H1 (cell line): ENCODE results near the gene TNS2. TPM values are rescaled to one million over a fixed set of nuclear protein-coding genes. Genes with fewer than 3 reads are reported as not detected.

ENCODE experiments used
- CTCF ChIA-PET: fragments of 300-600 bp; sonication (Branson Sonifier 250); formaldehyde crosslinking; loops from one replicate; lab custom pipeline; 2021; ENCODE audit not compliant: partially characterized antibody; lab: Charles Lee
- POLR2A ChIA-PET: fragments of 300-600 bp; sonication (Branson Sonifier 250); formaldehyde crosslinking; loops from one replicate; lab custom pipeline; 2021; ENCODE audit warnings: inconsistent platforms; ENCODE audit not compliant: partially characterized antibody; lab: Charles Lee
- DNase-seq, 2 experiments: peaks; one replicate each; pipeline versions ENCODE4 v3.0.0 to v3.0.0-alpha.2; 2010 to 2022; ENCODE audit warnings: low spot score in 2 of 2, low read depth in 1 of 2, mixed read lengths in 1 of 2
- FAIRE-seq: peaks from 2 replicates; lab custom pipeline; 2011; peaks lifted over from hg19 to GRCh38; lab: Jason Lieb, UNC
- H2AFZ ChIP-seq: 2 replicates; pipeline ENCODE4 v1.8.1; 2012; ENCODE audit warnings: low read length, inconsistent platforms
- H2AK5ac ChIP-seq: 2 replicates; pipeline ENCODE4 v1.6.1; 2013; ENCODE audit warnings: low read depth, low read length
- H2BK120ac ChIP-seq: replicated peaks from 2 replicates; pipeline ENCODE3; 2013; ENCODE audit warnings: low read depth, low read length, inconsistent platforms
- H2BK12ac ChIP-seq: 2 replicates; pipeline ENCODE4 v1.6.1; 2013; ENCODE audit warnings: low read depth, low read length
- H2BK15ac ChIP-seq: 2 replicates; pipeline ENCODE4 v1.6.1; 2013; ENCODE audit warnings: low read length
- H2BK20ac ChIP-seq: 2 replicates; pipeline ENCODE4 v1.6.1; 2013; ENCODE audit warnings: low read length
- H2BK5ac ChIP-seq: 2 replicates; pipeline ENCODE4 v1.6.1; 2013; ENCODE audit warnings: low read depth, low read length
- H3K14ac ChIP-seq: 2 replicates; pipeline ENCODE4 v1.6.1; 2013; ENCODE audit warnings: inconsistent platforms; ENCODE audit not compliant: insufficient read length
- H3K18ac ChIP-seq: 2 replicates; pipeline ENCODE4 v1.6.1; 2013; ENCODE audit warnings: low read length; ENCODE audit errors: extremely low read depth
- H3K23ac ChIP-seq: 2 replicates; pipeline ENCODE4 v1.6.1; 2013; ENCODE audit warnings: inconsistent platforms; ENCODE audit not compliant: insufficient read length
- H3K23me2 ChIP-seq: 2 replicates; pipeline ENCODE4 v1.6.1; 2013; ENCODE audit warnings: low read depth, low read length
- H3K27ac ChIP-seq: 2 replicates; pipeline ENCODE4 v1.6.1; 2011; ENCODE audit warnings: low read depth, low read length, inconsistent platforms
- H3K27me3 ChIP-seq, 4 experiments: replicated peaks in 1 of 4; 1 replicate in 1 of 4; 2 replicates in 3 of 4; pipeline versions ENCODE4 v1.6.1 to v1.8.1; 2011 to 2013; ENCODE audit warnings: low read length in 3 of 4, mild to moderate bottlenecking in 3 of 4, inconsistent platforms in 2 of 4, mixed read lengths in 2 of 4, moderate library complexity in 1 of 4; ENCODE audit not compliant: control insufficient read depth in 3 of 4, insufficient read depth in 3 of 4; ENCODE audit errors: extremely low read depth in 1 of 4
- H3K36me3 ChIP-seq, 4 experiments: 2 replicates each; pipeline versions ENCODE4 v1.6.1 to v1.8.1; 2011 to 2013; ENCODE audit warnings: mild to moderate bottlenecking in 4 of 4, low read length in 3 of 4, moderate library complexity in 2 of 4, control low read depth in 1 of 4, inconsistent platforms in 1 of 4; ENCODE audit not compliant: insufficient read depth in 4 of 4, control insufficient read depth in 2 of 4
- H3K4ac ChIP-seq: replicated peaks from 2 replicates; pipeline ENCODE3; 2013; ENCODE audit warnings: low read length, low read depth, mixed read lengths, inconsistent platforms; ENCODE audit not compliant: insufficient read length
- H3K4me1 ChIP-seq, 4 experiments: replicated peaks in 1 of 4; 1 replicate in 1 of 4; 2 replicates in 3 of 4; pipeline versions ENCODE4 v1.6.1 to v1.8.1; 2011 to 2013; ENCODE audit warnings: low read length in 3 of 4, inconsistent platforms in 2 of 4, mixed read lengths in 1 of 4; ENCODE audit not compliant: insufficient read depth in 4 of 4, control insufficient read depth in 3 of 4
- H3K4me2 ChIP-seq, 2 experiments: 2 replicates each; pipeline versions ENCODE4 v1.6.1 to v1.8.1; 2011 to 2013; ENCODE audit warnings: low read depth in 2 of 2, low read length in 2 of 2, control low read depth in 1 of 2, inconsistent platforms in 1 of 2, mild to moderate bottlenecking in 1 of 2; ENCODE audit not compliant: insufficient read depth in 1 of 2
- H3K4me3 ChIP-seq, 4 experiments: fragments of 200-600, 300-600 bp in 1 of 4; sonication (generic), shearing (Covaris generic), sonication (Bioruptor Twin) in 1 of 4; 2 replicates each; pipeline versions ENCODE4 v1.5.1 to v1.8.1; 2011 to 2016; ENCODE audit warnings: low read length in 4 of 4, low read depth in 3 of 4, control low read depth in 2 of 4, inconsistent platforms in 2 of 4, mild to moderate bottlenecking in 2 of 4, mixed read lengths in 1 of 4, moderate library complexity in 1 of 4; ENCODE audit not compliant: insufficient read depth in 2 of 4; ENCODE audit errors: extremely low read depth in 1 of 4
- H3K56ac ChIP-seq: replicated peaks from 2 replicates; pipeline ENCODE3; 2013; ENCODE audit warnings: low read depth, mild to moderate bottlenecking, mixed read lengths, low read length, inconsistent platforms; ENCODE audit not compliant: insufficient read length
- H3K79me1 ChIP-seq: 2 replicates; pipeline ENCODE4 v1.6.1; 2013; ENCODE audit warnings: low read depth, low read length, control low read depth
- H3K79me2 ChIP-seq, 2 experiments: 2 replicates each; pipeline versions ENCODE4 v1.6.1 to v1.8.1; 2012 to 2013; ENCODE audit warnings: low read length in 2 of 2, mild to moderate bottlenecking in 2 of 2, inconsistent platforms in 1 of 2; ENCODE audit not compliant: insufficient read depth in 2 of 2, control insufficient read depth in 1 of 2
- H3K9ac ChIP-seq, 4 experiments: replicated peaks in 1 of 4; 1 replicate in 1 of 4; 2 replicates in 3 of 4; pipeline versions ENCODE4 v1.6.1 to v1.8.1; 2011 to 2013; ENCODE audit warnings: low read depth in 3 of 4, low read length in 3 of 4, control low read depth in 2 of 4, mild to moderate bottlenecking in 2 of 4, moderate library complexity in 2 of 4, inconsistent platforms in 1 of 4; ENCODE audit errors: extremely low read depth in 1 of 4
- H3K9me3 ChIP-seq, 2 experiments: 2 replicates each; pipeline versions ENCODE4 v1.6.1 to v1.8.1; 2012 to 2013; ENCODE audit warnings: mild to moderate bottlenecking in 2 of 2, moderate library complexity in 2 of 2, control low read depth in 1 of 2, inconsistent platforms in 1 of 2, low read depth in 1 of 2, low read length in 1 of 2, mixed read lengths in 1 of 2; ENCODE audit not compliant: insufficient read depth in 2 of 2
- H4K20me1 ChIP-seq, 2 experiments: replicated peaks in 1 of 2; 2 replicates each; pipeline versions ENCODE3 to v1.8.1; 2011 to 2013; ENCODE audit warnings: inconsistent platforms in 2 of 2, low read length in 2 of 2, mild to moderate bottlenecking in 1 of 2; ENCODE audit not compliant: insufficient read depth in 2 of 2, control insufficient read depth in 1 of 2
- H4K5ac ChIP-seq: 2 replicates; pipeline ENCODE4 v1.6.1; 2013; ENCODE audit warnings: low read length, low read depth, mixed read lengths, inconsistent platforms; ENCODE audit not compliant: insufficient read length
- H4K8ac ChIP-seq: 2 replicates; pipeline ENCODE4 v1.8.0; 2013; ENCODE audit warnings: mild to moderate bottlenecking, moderate library complexity, low read length, inconsistent platforms; ENCODE audit not compliant: insufficient read depth; ENCODE audit errors: extremely low read depth
- H4K91ac ChIP-seq: replicated peaks from 2 replicates; pipeline ENCODE3; 2013; ENCODE audit warnings: low read length, mixed read lengths, inconsistent platforms; ENCODE audit not compliant: insufficient read length
- CBX5 ChIP-seq: fragments of 300-800, 300-1000 bp; sonication (generic); IDR thresholded peaks from 2 replicates; pipeline ENCODE4 v1.7.1; 2016; ENCODE audit warnings: antibody characterized with exemption, low read length, low read depth
- CHD2 ChIP-seq: IDR thresholded peaks from 2 replicates; pipeline ENCODE4 v1.6.1; 2012; ENCODE audit warnings: low read length, improper control_type of control experiment
- EGR1 ChIP-seq: IDR thresholded peaks from 2 replicates; pipeline ENCODE4 v1.6.1; 2011; ENCODE audit warnings: low read depth, low read length, borderline replicate concordance
- EZH2 ChIP-seq: fragments of 200-600 bp; sonication (generic); IDR thresholded peaks from 2 replicates; pipeline ENCODE4 v1.7.1; 2012; ENCODE audit warnings: low read depth, mild to moderate bottlenecking, moderate library complexity, low read length, inconsistent platforms; ENCODE audit not compliant: severe bottlenecking
- PHF8 ChIP-seq: fragments of 200-600 bp; sonication (generic); conservative IDR thresholded peaks from 2 replicates; pipeline ENCODE4 v1.7.1; 2012; ENCODE audit warnings: low read depth, mild to moderate bottlenecking, inconsistent platforms, low read length, moderate library complexity
- POLR2A ChIP-seq, 2 experiments: IDR thresholded peaks; 1 replicate in 1 of 2; 2 replicates in 1 of 2; pipeline ENCODE4 v1.6.1; 2011; ENCODE audit warnings: low read depth in 2 of 2, low read length in 2 of 2, mild to moderate bottlenecking in 2 of 2; ENCODE audit errors: control extremely low read depth in 1 of 2
- RNF2 ChIP-seq: fragments of 200-900, 300-1000 bp; sonication (generic); IDR thresholded peaks from 2 replicates; pipeline ENCODE4 v1.7.1; 2016; ENCODE audit warnings: borderline replicate concordance, low read depth, mild to moderate bottlenecking, antibody characterized with exemption, low read length; ENCODE audit not compliant: poor library complexity, severe bottlenecking; ENCODE audit errors: missing control alignments
- SIN3A ChIP-seq, 2 experiments: IDR thresholded peaks in 1 of 2; conservative IDR thresholded peaks in 1 of 2; 2 replicates each; pipeline ENCODE4 v1.6.1; 2011 to 2012; ENCODE audit warnings: low read length in 2 of 2, improper control_type of control experiment in 1 of 2, low read depth in 1 of 2, mild to moderate bottlenecking in 1 of 2
- SIX5 ChIP-seq: IDR thresholded peaks from 2 replicates; pipeline ENCODE4 v1.6.1; 2011; ENCODE audit warnings: mild to moderate bottlenecking, low read depth, low read length
- TEAD4 ChIP-seq: IDR thresholded peaks from 2 replicates; pipeline ENCODE4 v1.6.1; 2012; ENCODE audit warnings: low read depth, low read length, inconsistent platforms, mixed read lengths
- polyA plus RNA-seq, 7 experiments: library from polyadenylated mRNA; depleted of rRNA in 3 of 7; stranded (reverse) in 5 of 7; unstranded in 2 of 7; fragments of >200 nt in 5 of 7; fragments of 200-250 nt in 2 of 7; gene quantifications; 1 replicate in 5 of 7; 2 replicates in 1 of 7; 4 replicates in 1 of 7; pipeline versions ENCODE4 v1.2.1 to v1.2.3, GENCODE V29; 2011 to 2013; ENCODE audit warnings: missing spikeins in 2 of 7, mixed read lengths in 2 of 7
- total RNA-seq: library from RNA; stranded (reverse); fragmentation: NEBNext Ultra II Directional; extraction: Animal tissue kit (Norgen Biotek cat#: 25700); gene quantifications from 2 replicates; pipeline ENCODE4 v1.2.1, GENCODE V29; 2021
- TF ChIP-seq, protein P1 (sequence below): IDR thresholded peaks from 2 replicates; pipeline ENCODE4 v1.6.1; 2012; ENCODE audit warnings: inconsistent platforms
- TF ChIP-seq, protein P2 (sequence below): IDR thresholded peaks from 2 replicates; pipeline ENCODE4 v1.6.1; 2011; ENCODE audit warnings: low read depth, mild to moderate bottlenecking, low read length; ENCODE audit not compliant: insufficient read depth

Gene TNS2
- total and polyA plus RNA-seq, 2 of the 8 experiments (the other 6 are each of a cell fraction or from before 2014, with no cell fraction given) = 2.8 to 4.7 TPM

DNA sequence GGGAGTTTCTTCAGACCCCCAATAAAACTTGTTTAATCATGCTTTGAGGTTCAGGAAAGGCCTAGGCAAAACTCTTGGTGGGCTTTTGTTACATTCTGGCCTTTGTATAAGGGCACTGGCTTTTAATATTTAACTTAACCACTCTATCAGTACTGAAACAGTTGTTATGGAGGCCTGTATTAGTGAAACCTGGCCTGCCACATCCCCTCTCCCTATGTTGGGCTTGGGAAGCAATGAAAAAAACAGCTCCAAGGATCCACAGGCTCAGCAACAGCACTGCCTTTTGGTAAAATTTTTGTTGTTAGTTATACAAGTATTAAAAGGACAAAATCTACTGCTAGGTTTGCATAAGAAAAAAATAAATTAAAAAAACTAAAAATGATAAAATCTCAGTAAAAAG, 64.1 kb downstream of the TNS2 start:
- Histone ChIP-seq H3K56ac (no peak overlapping the region), H2BK20ac (no peak overlapping the region), H3K36me3 (no peaks in the 10 kb centered on the region), H2AFZ (no peak overlapping the region), H3K79me1 (no peaks in the 10 kb centered on the region), H4K91ac (no peak overlapping the region), H2BK12ac (no peak overlapping the region), H3K9me3 (peaks cover 3 to 6% of the 10 kb centered on the region in 2 experiments; a peak in 3 of 4 replicates), H3K4me2 (no peak overlapping the region), H2BK5ac (no peak overlapping the region), H4K20me1 (no peaks in the 10 kb centered on the region), H2BK15ac (no peak overlapping the region), H3K4me3 (no peak overlapping the region), H3K18ac (no peak overlapping the region), H3K14ac (no peak overlapping the region), H4K5ac (no peak overlapping the region), H3K79me2 (no peaks in the 10 kb centered on the region), H2AK5ac (no peak overlapping the region), H3K4ac (no peak overlapping the region), H3K23me2 (no peaks in the 10 kb centered on the region), H4K8ac (no peak overlapping the region), H3K23ac (no peak overlapping the region), H3K27ac (no peak overlapping the region), H3K4me1 (peaks cover 0 to 3% (median 2%) of the 10 kb centered on the region in 4 experiments; a peak in 3 of 7 replicates), H3K27me3 (no peaks in the 10 kb centered on the region), H2BK120ac (no peak overlapping the region), H3K9ac (no peak overlapping the region)
- TF ChIP-seq PHF8 (no peak), RNF2 (no peak), SIN3A (conservative IDR thresholded peaks at IDR 0.05 in 1 of 2, IDR thresholded peaks at IDR 0.05 in 1 of 2; ENCODE audit: low read depth in 1 of 2, low read length in 2 of 2) (no peak), EZH2 (no peak), TEAD4 (no peak), SIX5 (no peak), CBX5 (no peak), POLR2A (IDR thresholded peaks at IDR 0.05; ENCODE audit: control extremely low read depth in 1 of 2, low read depth in 2 of 2, low read length in 2 of 2) (no peak), CHD2 (no peak), EGR1 (no peak)
- TF ChIP-seq, protein P1, sequence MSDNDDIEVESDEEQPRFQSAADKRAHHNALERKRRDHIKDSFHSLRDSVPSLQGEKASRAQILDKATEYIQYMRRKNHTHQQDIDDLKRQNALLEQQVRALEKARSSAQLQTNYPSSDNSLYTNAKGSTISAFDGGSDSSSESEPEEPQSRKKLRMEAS = no peak
- TF ChIP-seq, protein P2, sequence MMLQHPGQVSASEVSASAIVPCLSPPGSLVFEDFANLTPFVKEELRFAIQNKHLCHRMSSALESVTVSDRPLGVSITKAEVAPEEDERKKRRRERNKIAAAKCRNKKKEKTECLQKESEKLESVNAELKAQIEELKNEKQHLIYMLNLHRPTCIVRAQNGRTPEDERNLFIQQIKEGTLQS = no peak
- no peak for FAIRE-seq
- DNase-seq = no peak
- ChIA-PET CTCF (interaction anchor here (0.9 to 4.8 kb wide), 5 partner anchors 15 to 51 kb away, joined by 3 to 20 read pairs (median 4); partner anchors contain the start of gene IGFBP6), POLR2A (no interaction called here)
